Astrocyte (in vitro differentiated cells and primary cell): ENCODE measurements around the gene CBY1. TPM values are rescaled to one million over a fixed set of nuclear protein-coding genes. Genes with fewer than 3 reads are reported as not detected.

Experiments
- DNase-seq: peaks from one replicate; pipeline ENCODE4 v3.0.0-alpha.2; 2010; ENCODE audit warnings: low read depth
- FAIRE-seq: peaks from 2 replicates; lab custom pipeline; 2011; peaks lifted over from hg19 to GRCh38; lab: Jason Lieb, UNC
- H2AFZ ChIP-seq: 2 replicates; pipeline ENCODE4 v1.6.0; 2012; ENCODE audit warnings: low read depth, low read length, inconsistent platforms
- H3K27ac ChIP-seq: 2 replicates; pipeline ENCODE4 v1.5.1; 2011; ENCODE audit warnings: low read depth, low read length, inconsistent platforms
- H3K27me3 ChIP-seq: 2 replicates; pipeline ENCODE4 v1.6.0; 2011; ENCODE audit warnings: low read length, inconsistent platforms; ENCODE audit not compliant: insufficient read depth
- H3K36me3 ChIP-seq: 2 replicates; pipeline ENCODE4 v1.5.1; 2011; ENCODE audit warnings: low read length, inconsistent platforms; ENCODE audit not compliant: insufficient read depth
- H3K4me1 ChIP-seq: 2 replicates; pipeline ENCODE4 v1.5.1; 2011; ENCODE audit warnings: low read length, inconsistent platforms; ENCODE audit not compliant: insufficient read depth
- H3K4me2 ChIP-seq: 2 replicates; pipeline ENCODE4 v1.6.0; 2012; ENCODE audit warnings: low read length, inconsistent platforms
- H3K4me3 ChIP-seq: 2 replicates; pipeline ENCODE4 v1.5.1; 2011; ENCODE audit warnings: low read depth, mild to moderate bottlenecking, low read length, inconsistent platforms; ENCODE audit not compliant: insufficient read depth
- H3K79me2 ChIP-seq: 2 replicates; pipeline ENCODE4 v1.6.0; 2012; ENCODE audit warnings: mild to moderate bottlenecking, low read length, inconsistent platforms; ENCODE audit not compliant: insufficient read depth
- H3K9ac ChIP-seq: 2 replicates; pipeline ENCODE4 v1.6.0; 2012; ENCODE audit warnings: mild to moderate bottlenecking, low read length, inconsistent platforms
- H3K9me3 ChIP-seq: 2 replicates; pipeline ENCODE4 v1.5.1; 2012; ENCODE audit warnings: low read depth, mild to moderate bottlenecking, low read length, inconsistent platforms; ENCODE audit not compliant: insufficient read depth
- H4K20me1 ChIP-seq: 2 replicates; pipeline ENCODE4 v1.6.0; 2012; ENCODE audit warnings: low read length, inconsistent platforms; ENCODE audit not compliant: insufficient read depth
- H3K27ac Mint-ChIP-seq: one replicate; pipeline ENCODE4 v1.8.0; 2021; ENCODE audit warnings: mild to moderate bottlenecking, mixed read lengths; ENCODE audit not compliant: unreplicated experiment
- H3K27me3 Mint-ChIP-seq: one replicate; pipeline ENCODE4 v1.8.0; 2021; ENCODE audit warnings: low read depth, mixed read lengths; ENCODE audit not compliant: unreplicated experiment
- H3K36me3 Mint-ChIP-seq: one replicate; pipeline ENCODE4 v1.8.0; 2021; ENCODE audit warnings: low read depth, mixed read lengths; ENCODE audit not compliant: unreplicated experiment
- H3K4me1 Mint-ChIP-seq: one replicate; pipeline ENCODE4 v1.8.0; 2021; ENCODE audit warnings: low read depth, mixed read lengths; ENCODE audit not compliant: unreplicated experiment
- H3K4me3 Mint-ChIP-seq: one replicate; pipeline ENCODE4 v1.8.0; 2021; ENCODE audit warnings: mild to moderate bottlenecking, moderate library complexity, mixed read lengths; ENCODE audit not compliant: unreplicated experiment
- H3K9me3 Mint-ChIP-seq: one replicate; pipeline ENCODE4 v1.8.0; 2021; ENCODE audit warnings: mild to moderate bottlenecking, mixed read lengths; ENCODE audit not compliant: unreplicated experiment
- EZH2 ChIP-seq: IDR thresholded peaks from 2 replicates; pipeline ENCODE4 v1.6.1; 2012; ENCODE audit warnings: mild to moderate bottlenecking, low read length, inconsistent platforms; ENCODE audit not compliant: insufficient read depth
- total RNA-seq: library from RNA; stranded (reverse); gene quantifications from 2 replicates; pipeline ENCODE4 v1.2.1, GENCODE V29; 2021
- TF ChIP-seq, protein P1 (sequence below): IDR thresholded peaks from 2 replicates; pipeline ENCODE4 v1.5.1; 2011; ENCODE audit warnings: low read depth, mild to moderate bottlenecking, inconsistent platforms, low read length, moderate library complexity; ENCODE audit not compliant: insufficient read depth

The CBY1 gene
- total RNA-seq, 1 donor from 2014 or later, result 23.2 TPM

GRCh38 chr22:38608992-38609750 is 47.3 kb upstream of the CBY1 start:
- no peaks in the 10 kb centered on the region for H3K4me1 ChIP-seq
- Mint-ChIP-seq H3K27ac (no peak overlapping the region), H3K4me1 (peaks cover 7% of the 10 kb centered on the region), H3K27me3 (peaks cover 4% of the 10 kb centered on the region), H3K9me3 (peaks cover 3% of the 10 kb centered on the region), H3K36me3 (peaks cover 8% of the 10 kb centered on the region), H3K4me3 (no peak overlapping the region)
- no peak overlapping the region for H2AFZ ChIP-seq
- H3K27ac ChIP-seq, result no peak overlapping the region
- no peak for FAIRE-seq
- H3K9ac ChIP-seq, result no peak overlapping the region
- H4K20me1 ChIP-seq, result no peaks in the 10 kb centered on the region
- no peaks in the 10 kb centered on the region for H3K36me3 ChIP-seq
- no peaks in the 10 kb centered on the region for H3K27me3 ChIP-seq
- no peak overlapping the region for H3K4me2 ChIP-seq
- TF ChIP-seq EZH2, result no peak
- TF ChIP-seq, protein P1, sequence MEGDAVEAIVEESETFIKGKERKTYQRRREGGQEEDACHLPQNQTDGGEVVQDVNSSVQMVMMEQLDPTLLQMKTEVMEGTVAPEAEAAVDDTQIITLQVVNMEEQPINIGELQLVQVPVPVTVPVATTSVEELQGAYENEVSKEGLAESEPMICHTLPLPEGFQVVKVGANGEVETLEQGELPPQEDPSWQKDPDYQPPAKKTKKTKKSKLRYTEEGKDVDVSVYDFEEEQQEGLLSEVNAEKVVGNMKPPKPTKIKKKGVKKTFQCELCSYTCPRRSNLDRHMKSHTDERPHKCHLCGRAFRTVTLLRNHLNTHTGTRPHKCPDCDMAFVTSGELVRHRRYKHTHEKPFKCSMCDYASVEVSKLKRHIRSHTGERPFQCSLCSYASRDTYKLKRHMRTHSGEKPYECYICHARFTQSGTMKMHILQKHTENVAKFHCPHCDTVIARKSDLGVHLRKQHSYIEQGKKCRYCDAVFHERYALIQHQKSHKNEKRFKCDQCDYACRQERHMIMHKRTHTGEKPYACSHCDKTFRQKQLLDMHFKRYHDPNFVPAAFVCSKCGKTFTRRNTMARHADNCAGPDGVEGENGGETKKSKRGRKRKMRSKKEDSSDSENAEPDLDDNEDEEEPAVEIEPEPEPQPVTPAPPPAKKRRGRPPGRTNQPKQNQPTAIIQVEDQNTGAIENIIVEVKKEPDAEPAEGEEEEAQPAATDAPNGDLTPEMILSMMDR, result no peak
- no peaks in the 10 kb centered on the region for H3K9me3 ChIP-seq
- H3K79me2 ChIP-seq, result no peaks in the 10 kb centered on the region
- no peak overlapping the region for H3K4me3 ChIP-seq
- no peak for DNase-seq

GRCh38 chr22:38610234-38610633 is 46.2 kb upstream of the CBY1 start:
- no peaks in the 10 kb centered on the region for H3K36me3 ChIP-seq
- FAIRE-seq, result no peak
- H3K9ac ChIP-seq, result no peak overlapping the region
- no peak for DNase-seq
- TF ChIP-seq, protein P1, result no peak
- no peak for TF ChIP-seq EZH2
- H4K20me1 ChIP-seq, result no peaks in the 10 kb centered on the region
- H3K27me3 ChIP-seq, result no peaks in the 10 kb centered on the region
- Mint-ChIP-seq H3K4me3 (no peak overlapping the region), H3K36me3 (peaks cover 9% of the 10 kb centered on the region), H3K9me3 (peaks cover 3% of the 10 kb centered on the region), H3K4me1 (peaks cover 15% of the 10 kb centered on the region), H3K27me3 (peaks cover 4% of the 10 kb centered on the region), H3K27ac (no peak overlapping the region)
- H3K4me1 ChIP-seq, result no peaks in the 10 kb centered on the region
- no peak overlapping the region for H2AFZ ChIP-seq
- no peaks in the 10 kb centered on the region for H3K9me3 ChIP-seq
- H3K27ac ChIP-seq, result no peak overlapping the region
- no peak overlapping the region for H3K4me3 ChIP-seq
- H3K79me2 ChIP-seq, result no peaks in the 10 kb centered on the region
- H3K4me2 ChIP-seq, result no peak overlapping the region

DNA sequence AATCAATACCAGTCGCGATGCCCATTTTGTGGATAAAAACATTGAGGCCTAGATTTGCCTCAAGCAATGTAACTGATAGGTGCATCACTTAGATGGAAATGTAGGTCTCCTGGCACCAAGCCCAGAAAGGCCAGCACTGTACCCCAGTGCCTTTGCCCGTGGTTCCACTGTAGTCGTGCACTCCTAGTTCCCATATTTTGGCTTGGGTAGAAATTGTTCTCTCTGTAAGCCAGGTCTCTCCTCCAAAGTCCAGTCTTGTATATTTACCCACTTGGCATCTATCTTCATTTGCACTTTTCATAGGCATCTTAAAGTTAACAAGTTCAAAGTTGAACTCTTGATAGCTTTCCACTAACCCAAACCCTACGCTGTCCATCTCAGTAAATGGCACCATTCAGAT is 44.9 kb upstream of the CBY1 start:
- no peaks in the 10 kb centered on the region for H3K4me1 ChIP-seq
- H4K20me1 ChIP-seq, result no peaks in the 10 kb centered on the region
- H3K9ac ChIP-seq, result no peak overlapping the region
- H3K9me3 ChIP-seq, result no peaks in the 10 kb centered on the region
- TF ChIP-seq EZH2, result no peak
- TF ChIP-seq, protein P1, result no peak
- no peaks in the 10 kb centered on the region for H3K36me3 ChIP-seq
- no peak overlapping the region for H3K4me3 ChIP-seq
- no peak overlapping the region for H3K4me2 ChIP-seq
- no peak overlapping the region for H3K27ac ChIP-seq
- Mint-ChIP-seq H3K27ac (no peak overlapping the region), H3K4me3 (no peak overlapping the region), H3K27me3 (peaks cover 4% of the 10 kb centered on the region), H3K9me3 (peaks cover 3% of the 10 kb centered on the region), H3K4me1 (peaks cover 11% of the 10 kb centered on the region), H3K36me3 (peaks cover 15% of the 10 kb centered on the region)
- no peaks in the 10 kb centered on the region for H3K27me3 ChIP-seq
- FAIRE-seq, result no peak
- no peaks in the 10 kb centered on the region for H3K79me2 ChIP-seq
- DNase-seq, result no peak
- no peak overlapping the region for H2AFZ ChIP-seq
